Neutrophil (primary cell): Measurements from ENCODE around the gene TSEN34.

Source experiments
- H3K27ac ChIP-seq: fragments of 200-600 bp; sonication (generic); 2 replicates; pipeline ENCODE4 v1.5.1; 2016; ENCODE audit warnings: mild to moderate bottlenecking, moderate library complexity
- H3K27me3 ChIP-seq: fragments of 200-600 bp; sonication (generic); 2 replicates; pipeline ENCODE4 v1.6.0; 2016; ENCODE audit warnings: mild to moderate bottlenecking
- H3K36me3 ChIP-seq: fragments of 200-600 bp; sonication (generic); 2 replicates; pipeline ENCODE4 v1.5.1; 2017
- H3K4me1 ChIP-seq, 2 experiments: fragments of 200-600 bp in 1 of 2; sonication (generic) in 1 of 2; 1 replicate in 1 of 2; 2 replicates in 1 of 2; pipeline versions ENCODE4 v1.5.1 to v1.6.1; 2013 to 2016; ENCODE audit warnings: low read depth in 1 of 2, low read length in 1 of 2, mild to moderate bottlenecking in 1 of 2, moderate library complexity in 1 of 2; ENCODE audit not compliant: control insufficient read depth in 1 of 2, insufficient read depth in 1 of 2
- H3K4me3 ChIP-seq, 2 experiments: fragments of 200-600 bp in 1 of 2; sonication (generic) in 1 of 2; 1 replicate in 1 of 2; 2 replicates in 1 of 2; pipeline ENCODE4 v1.5.1; 2013 to 2016; ENCODE audit warnings: low read depth in 1 of 2, low read length in 1 of 2, mild to moderate bottlenecking in 1 of 2, moderate library complexity in 1 of 2
- H3K9me3 ChIP-seq: fragments of 200-600 bp; sonication (generic); 2 replicates; pipeline ENCODE4 v1.5.1; 2016
- TF ChIP-seq, protein P1 (sequence below): fragments of 200-600 bp; sonication (generic); IDR thresholded peaks from 2 replicates; pipeline ENCODE4 v1.5.1; 2016; ENCODE audit warnings: antibody characterized with exemption

Gene TSEN34

GRCh38 chr19:54188215-54188871 is 2.8 kb upstream of the TSEN34 start:
- Histone ChIP-seq H3K27me3 (no peaks in the 10 kb centered on the region), H3K4me3 (peak overlapping the region; percentile 88 to 100), H3K36me3 (peaks cover 59% of the 10 kb centered on the region), H3K9me3 (no peaks in the 10 kb centered on the region), H3K4me1 (peaks cover 32 to 42% of the 10 kb centered on the region in 2 experiments), H3K27ac (peak overlapping the region; percentile 100)
- TF ChIP-seq, protein P1, sequence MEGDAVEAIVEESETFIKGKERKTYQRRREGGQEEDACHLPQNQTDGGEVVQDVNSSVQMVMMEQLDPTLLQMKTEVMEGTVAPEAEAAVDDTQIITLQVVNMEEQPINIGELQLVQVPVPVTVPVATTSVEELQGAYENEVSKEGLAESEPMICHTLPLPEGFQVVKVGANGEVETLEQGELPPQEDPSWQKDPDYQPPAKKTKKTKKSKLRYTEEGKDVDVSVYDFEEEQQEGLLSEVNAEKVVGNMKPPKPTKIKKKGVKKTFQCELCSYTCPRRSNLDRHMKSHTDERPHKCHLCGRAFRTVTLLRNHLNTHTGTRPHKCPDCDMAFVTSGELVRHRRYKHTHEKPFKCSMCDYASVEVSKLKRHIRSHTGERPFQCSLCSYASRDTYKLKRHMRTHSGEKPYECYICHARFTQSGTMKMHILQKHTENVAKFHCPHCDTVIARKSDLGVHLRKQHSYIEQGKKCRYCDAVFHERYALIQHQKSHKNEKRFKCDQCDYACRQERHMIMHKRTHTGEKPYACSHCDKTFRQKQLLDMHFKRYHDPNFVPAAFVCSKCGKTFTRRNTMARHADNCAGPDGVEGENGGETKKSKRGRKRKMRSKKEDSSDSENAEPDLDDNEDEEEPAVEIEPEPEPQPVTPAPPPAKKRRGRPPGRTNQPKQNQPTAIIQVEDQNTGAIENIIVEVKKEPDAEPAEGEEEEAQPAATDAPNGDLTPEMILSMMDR, result peak; percentile 25

- no peaks in the 10 kb centered on the region for H3K9me3 ChIP-seq
- peak within 1 kb of the TSS; percentile 100 for H3K27ac ChIP-seq
- peaks cover 59% of the 10 kb centered on the region for H3K36me3 ChIP-seq
- TF ChIP-seq, protein P1, result peak; percentile 62
- H3K27me3 ChIP-seq, result no peaks in the 10 kb centered on the region
- peak within 1 kb of the TSS; percentile 88 to 100 for H3K4me3 ChIP-seq
- H3K4me1 ChIP-seq, result peaks cover 40 to 45% of the 10 kb centered on the region in 2 experiments
Observed at GRCh38 chr19:54189145-54189734, 1.9 kb upstream of the TSEN34 start, which contains the start of gene MBOAT7. TSS of gene MBOAT7 (minus strand) at chr19:54189580. CDS start at chr19:54188508, 1,072 bp downstream.

DNA sequence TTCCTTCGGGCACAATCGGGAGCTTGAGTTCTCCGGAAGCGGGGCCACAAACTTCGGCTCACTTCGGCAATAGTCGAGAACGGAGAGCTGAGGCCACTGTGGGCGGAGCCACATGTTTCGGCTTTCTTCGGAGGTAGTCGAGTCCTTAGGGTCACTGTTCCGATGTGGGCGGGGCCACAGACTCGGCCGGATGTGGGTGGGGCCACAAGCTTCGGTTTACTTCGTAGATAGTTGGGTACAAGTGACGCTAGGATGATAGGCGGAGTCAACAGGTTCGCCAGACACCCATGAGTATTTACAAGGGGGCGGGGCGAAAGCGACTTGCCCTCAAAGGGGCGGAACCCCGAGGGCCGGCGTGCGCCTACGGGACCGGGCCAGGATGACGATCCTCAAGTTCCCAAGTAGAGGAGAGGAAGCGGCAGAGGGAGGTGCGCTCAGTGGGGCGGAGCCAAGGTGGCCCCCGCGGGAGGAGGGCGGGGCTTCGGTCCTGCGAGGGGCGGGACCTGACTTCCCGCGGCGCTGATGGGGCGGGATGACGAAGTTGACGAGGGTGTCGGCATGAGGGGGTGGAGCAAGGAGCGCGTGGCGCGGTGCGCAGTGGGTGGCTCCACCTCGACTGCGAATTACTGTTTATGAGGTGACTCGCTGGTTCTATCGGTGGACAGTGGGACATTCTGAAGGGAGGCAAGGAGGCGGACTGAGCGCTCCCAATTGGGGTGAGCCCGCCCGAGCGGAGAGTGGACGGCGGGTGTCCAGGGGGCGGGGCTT is 1.2 kb upstream of the TSEN34 start:
- Histone ChIP-seq H3K4me1 (peaks cover 40 to 45% of the 10 kb centered on the region in 2 experiments), H3K36me3 (peaks cover 60% of the 10 kb centered on the region), H3K27ac (peak overlapping the region; percentile 100), H3K27me3 (no peaks in the 10 kb centered on the region), H3K9me3 (no peaks in the 10 kb centered on the region), H3K4me3 (peak overlapping the region; percentile 88 to 100)
- TF ChIP-seq, protein P1, result peak; percentile 22

GRCh38 chr19:54190503-54191010 is 551 bp upstream of the TSEN34 start:
- no peaks in the 10 kb centered on the region for H3K27me3 ChIP-seq
- H3K4me1 ChIP-seq, result peaks cover 40 to 45% of the 10 kb centered on the region in 2 experiments
- H3K27ac ChIP-seq, result peak overlapping the region; percentile 100
- TF ChIP-seq, protein P1, result peak; percentile 59
- H3K36me3 ChIP-seq, result peaks cover 60% of the 10 kb centered on the region
- peak overlapping the region; percentile 88 to 100 for H3K4me3 ChIP-seq
- H3K9me3 ChIP-seq, result no peaks in the 10 kb centered on the region

GRCh38 chr19:54191811-54192453 is 824 bp downstream of the TSEN34 start:
- peaks cover 30 to 41% of the 10 kb centered on the region in 2 experiments for H3K4me1 ChIP-seq
- TF ChIP-seq, protein P1, result no peak
- no peaks in the 10 kb centered on the region for H3K27me3 ChIP-seq
- peak overlapping the region; percentile 100 for H3K27ac ChIP-seq
- H3K9me3 ChIP-seq, result no peaks in the 10 kb centered on the region
- peak overlapping the region; percentile 88 to 100 for H3K4me3 ChIP-seq
- H3K36me3 ChIP-seq, result peaks cover 57% of the 10 kb centered on the region
